ENCODE data around the gene CD207.
"Not testable (repeated sequence)": the region's sequence is repeated elsewhere in the genome, so short reads cannot be mapped to it uniquely, and the experiment has no call there.

The CD207 gene

DNA sequence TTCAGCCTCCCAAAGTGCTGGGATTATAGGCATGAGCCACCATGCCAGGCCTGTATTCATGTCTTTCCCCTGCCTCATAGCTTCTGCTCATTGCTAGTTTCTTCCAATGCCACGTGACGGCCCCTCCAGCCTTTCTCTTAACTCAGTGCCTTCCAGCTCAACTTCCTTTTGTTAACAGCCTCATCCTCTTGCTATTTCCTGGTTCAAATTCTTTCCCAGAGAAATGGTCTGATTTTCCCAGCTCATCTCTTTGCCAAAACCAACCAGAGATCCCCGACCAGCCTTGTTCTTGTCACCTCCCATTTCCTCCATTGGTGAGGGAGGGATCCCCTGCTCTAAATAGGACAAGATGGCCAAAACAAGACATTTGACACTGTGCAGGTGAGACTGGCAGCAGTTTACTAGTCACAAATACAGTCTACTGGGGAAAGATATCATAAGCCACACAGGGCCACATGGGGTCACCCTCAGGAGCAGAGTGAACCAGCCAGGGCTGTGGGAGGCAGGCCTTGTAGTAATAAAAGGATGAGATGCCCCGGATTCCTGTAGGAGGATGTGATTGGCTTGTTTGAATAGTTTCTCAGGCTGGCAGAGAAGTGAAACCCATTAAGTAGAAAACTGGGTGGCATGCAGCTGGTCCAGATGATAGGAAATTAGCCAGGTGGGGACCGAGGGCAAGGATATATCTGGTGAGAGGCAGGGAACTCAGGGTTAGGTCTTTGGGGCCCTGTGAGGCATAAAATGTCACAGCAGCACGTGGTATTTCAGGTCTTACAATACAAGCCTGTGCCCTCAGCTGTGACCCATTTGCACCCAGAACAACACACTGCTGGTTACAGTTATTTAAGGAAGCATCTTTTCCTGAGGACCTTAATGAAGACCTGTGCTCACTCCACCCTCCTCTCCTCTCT lies 6.4 kb downstream of the CD207 start:
- DNase-seq (ENCODE audit: low spot score): peak; percentile 59

DNA sequence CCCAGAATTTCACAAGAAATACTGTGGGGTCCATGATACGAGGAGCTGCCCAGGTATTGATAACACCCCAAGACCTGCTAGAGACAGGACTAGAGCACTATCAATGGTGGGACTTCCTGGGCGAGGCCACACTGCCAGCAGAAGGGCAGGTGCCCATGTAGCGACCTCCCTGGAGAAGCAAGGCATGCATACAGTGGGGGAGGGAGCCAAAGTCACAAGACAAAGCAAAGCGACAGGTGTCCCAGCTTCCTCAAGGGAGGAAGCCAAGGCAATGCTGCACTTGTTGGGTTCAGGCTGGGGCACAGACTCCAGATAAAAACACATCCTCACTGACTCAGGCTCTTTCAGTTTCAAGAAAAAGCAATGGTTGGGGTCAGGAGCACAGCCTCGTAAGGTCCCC lies 7.5 kb downstream of the CD207 start:
- no peak for DNase-seq (ENCODE audit: low spot score)

DNA sequence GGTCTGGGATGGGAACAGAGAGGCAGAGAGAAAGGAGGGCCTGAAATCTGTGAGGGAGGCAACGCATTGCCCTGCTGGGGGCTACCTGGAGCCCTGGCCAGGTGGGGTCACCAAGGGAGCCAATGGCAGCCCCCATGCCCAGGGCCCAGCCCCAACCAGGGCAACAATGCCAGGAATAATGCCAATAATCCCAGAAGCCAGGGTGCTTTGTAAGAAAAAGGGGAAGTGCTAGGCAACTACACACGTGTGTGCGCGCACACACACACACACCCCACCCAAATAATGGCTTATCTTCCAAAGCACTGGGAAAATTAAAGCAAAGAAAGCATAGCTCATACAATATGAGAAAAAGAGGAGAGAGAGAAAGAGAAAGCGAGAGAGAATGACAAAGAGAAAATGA lies 8.2 kb downstream of the CD207 start:
- DNase-seq (ENCODE audit: low spot score): no peak

DNA sequence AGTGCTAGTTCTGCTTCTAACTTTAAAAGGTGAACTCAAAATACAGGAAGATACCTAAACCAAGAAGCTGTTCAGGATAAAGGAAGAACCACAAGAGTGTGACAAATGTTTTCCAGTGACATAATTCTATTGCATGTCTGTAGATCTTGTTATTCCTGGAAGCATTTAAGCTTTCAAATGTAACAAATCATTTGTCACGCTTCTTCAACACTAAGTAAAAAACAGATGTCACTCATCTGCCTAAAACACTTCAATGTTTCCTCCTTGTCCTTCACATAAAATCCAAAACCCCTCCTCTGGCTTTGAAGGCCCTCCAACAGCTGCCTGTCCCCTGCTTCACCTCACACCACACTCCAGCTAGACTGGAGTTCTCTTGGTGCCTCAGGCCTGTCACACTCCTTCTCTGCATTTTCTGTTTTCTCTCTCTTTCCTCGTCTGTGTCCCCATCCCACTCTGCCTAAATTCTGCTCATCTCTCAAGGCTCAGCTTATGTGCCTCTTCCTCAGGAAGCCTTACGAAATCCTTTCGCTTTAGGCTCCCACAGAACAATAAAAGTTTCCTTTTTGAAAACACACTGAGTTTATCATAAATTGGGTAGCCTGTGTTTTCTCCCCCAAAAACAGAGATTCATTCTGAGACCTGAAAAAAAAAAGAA lies 8.8 kb downstream of the CD207 start:
- no peak for DNase-seq (ENCODE audit: low spot score)

DNA sequence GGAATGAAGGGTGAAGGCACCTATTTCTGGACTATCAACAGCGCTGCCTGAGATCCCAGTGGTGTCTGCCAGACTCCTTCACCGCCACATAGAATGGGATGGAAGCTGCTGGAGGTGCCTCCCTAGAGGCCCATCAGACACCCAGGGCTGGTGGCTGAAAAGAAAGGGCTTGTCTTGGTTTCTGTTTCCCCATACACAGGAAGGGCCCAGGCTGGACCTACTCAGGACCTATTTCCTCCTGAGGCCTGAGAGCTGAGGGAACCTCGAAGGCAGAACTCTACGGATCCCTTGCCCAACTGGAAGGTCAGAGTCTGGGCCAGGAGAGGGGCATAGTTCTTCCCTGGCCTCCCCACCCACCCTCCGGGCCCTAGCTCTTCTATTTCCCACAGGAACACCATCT lies 12.4 kb downstream of the CD207 start:
- DNase-seq (ENCODE audit: low spot score): no peak

DNA sequence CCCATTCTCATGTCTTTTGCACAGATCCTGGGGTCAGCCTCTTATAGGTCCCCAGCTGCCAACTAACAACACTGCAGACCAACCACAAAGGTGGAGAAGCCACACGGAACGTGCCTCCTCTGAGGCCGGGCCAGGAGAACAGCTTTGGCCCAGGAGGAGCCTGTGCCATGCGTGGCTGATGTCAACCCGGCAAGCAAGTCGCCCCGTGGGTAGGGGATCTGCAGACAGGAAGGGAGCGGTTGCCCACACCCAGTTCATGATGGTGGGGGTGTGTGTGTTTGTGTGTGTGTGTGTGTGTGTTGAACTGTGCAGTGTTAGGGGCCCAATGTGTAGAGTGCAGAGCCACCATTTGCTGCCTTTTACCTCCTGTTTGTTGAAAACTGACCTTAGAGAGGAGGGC lies 12.8 kb downstream of the CD207 start:
- no peak for DNase-seq (ENCODE audit: low spot score)

DNA sequence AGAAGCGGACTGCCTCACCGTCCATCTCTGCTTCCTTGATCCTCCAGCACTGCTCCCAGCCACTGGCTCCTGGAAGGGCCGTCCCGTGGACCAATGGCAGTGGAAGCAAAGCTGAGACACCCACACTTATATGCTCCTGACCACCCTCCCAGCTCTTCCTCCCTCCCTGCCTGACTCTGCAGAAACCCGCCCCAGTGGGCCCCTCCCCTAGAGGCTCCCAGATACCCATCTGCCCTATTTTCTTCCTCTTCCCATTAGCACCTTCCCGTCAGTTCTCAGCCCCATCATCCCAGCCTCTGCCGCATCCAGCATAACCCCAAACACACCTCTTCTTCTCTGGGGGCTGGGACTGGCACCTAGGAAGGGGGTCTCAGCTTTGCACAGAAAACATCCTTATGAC lies 15.1 kb downstream of the CD207 start, which contains the start of gene CLEC4F:
TSS of gene CLEC4F (minus strand) at position 101 of the 400 bp plus-strand sequence. CDS start at position 25, 76 bp downstream.
- no peak for DNase-seq (ENCODE audit: low spot score)

DNA sequence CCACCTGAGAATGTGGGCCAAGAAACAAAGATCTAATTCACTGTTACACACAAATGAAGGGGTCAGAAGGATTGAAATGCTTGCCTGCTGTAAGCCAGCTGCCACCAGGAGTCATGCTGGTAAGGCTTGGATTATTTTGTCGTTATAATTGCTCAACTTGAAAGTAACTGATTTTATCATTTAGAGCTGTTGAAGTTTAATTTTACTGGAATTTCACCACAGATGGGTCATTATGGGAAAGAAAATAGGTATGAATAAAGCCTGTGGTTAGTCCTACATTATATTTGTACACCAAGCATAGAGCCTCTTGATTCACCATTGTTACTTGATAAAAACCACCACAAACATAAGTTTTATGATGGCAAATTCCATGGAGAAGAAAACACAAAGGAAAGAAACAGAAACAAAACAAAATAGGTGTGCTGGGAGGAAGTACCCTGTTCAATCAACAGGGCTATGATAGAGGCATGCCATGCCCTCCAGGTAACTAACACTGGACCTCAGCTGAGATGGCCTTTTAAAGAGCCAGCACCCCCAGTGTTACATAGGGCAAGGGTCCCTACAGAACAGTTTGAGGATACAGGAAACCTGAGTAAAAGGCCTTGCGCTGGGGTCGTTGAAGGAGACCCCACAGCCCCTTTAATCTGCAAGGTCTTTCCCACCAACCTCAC lies 18.2 kb downstream of the CD207 start:
- DNase-seq (ENCODE audit: low spot score): no peak

DNA sequence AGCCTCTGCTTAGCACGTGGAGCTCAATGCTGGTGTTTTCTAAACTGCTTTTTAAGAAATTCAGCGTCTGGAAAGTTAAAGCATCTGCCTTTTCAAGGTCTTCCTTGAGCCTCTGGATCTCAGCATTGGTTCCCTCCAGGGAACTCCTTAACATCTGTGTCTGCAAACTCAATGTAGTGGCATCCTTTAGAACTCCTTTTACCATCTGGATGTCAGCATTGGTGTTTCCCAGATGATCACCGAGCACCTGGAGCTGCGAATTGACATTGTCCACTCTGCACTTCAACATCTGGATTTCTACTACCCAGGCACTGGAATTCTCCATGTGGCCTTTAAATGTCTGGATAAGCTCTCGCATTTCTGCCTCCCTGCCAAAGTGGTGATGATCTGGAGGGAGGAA lies 18.9 kb downstream of the CD207 start:
- DNase-seq (ENCODE audit: low spot score): no peak

DNA sequence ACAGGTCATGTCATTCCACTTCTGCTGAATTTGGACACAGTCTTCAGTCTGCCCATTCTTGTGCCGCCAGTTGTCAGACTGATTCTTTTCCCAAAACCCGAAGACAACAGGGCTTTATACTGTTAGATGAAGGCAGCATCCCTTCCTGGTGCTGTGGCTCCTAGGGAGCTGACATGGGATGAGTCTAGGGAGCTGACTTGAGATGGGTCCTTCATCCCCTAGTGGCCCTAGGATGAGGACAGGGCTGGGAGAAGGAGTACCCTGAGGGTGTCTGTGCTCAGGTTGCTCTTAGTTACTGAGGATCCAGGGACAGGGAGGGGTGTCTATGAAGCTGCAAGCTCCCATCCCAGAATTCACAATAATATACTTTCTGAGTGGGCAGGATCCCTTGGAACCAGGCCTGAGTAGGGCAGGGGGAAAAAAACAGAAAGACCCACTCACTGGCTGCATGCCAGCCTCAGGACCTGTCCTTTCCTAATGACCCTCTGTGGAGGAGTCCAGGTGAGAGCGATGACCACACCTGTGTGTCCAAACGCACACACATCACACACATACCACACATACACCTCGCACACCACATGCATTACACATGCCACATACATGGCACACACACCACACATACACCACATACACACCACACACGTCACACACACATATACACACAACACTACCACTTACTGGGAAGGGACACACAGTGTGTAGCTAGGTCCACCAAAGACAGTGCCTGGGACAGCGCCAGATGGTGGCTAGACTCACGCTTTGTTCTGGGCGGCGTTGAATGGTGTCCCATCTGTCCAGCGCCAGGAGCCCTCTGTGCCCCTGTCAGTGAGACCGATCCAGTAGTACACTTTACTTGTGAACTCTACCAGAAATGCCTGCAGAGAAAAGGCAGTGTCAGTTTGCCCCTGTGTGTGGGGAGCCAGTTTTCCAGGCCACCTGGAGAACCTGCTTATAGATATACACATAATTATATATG lies 26.3 kb downstream of the CD207 start:
- DNase-seq (ENCODE audit: low spot score): no peak

DNA sequence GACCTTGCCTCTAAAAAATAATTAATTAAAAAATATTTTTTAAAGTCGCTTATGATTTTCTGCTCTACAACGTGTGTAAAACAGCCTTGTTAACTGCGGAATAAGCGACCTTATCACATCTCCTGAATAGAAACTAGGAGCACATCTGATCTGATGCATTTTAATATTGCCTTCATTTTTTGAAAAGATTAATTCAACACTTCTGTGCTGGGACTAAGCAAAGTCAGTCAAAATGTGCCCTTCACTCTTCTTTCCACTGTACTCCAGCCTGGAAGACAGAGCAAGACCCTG lies 27.8 kb downstream of the CD207 start:
- DNase-seq (ENCODE audit: low spot score): no peak

DNA sequence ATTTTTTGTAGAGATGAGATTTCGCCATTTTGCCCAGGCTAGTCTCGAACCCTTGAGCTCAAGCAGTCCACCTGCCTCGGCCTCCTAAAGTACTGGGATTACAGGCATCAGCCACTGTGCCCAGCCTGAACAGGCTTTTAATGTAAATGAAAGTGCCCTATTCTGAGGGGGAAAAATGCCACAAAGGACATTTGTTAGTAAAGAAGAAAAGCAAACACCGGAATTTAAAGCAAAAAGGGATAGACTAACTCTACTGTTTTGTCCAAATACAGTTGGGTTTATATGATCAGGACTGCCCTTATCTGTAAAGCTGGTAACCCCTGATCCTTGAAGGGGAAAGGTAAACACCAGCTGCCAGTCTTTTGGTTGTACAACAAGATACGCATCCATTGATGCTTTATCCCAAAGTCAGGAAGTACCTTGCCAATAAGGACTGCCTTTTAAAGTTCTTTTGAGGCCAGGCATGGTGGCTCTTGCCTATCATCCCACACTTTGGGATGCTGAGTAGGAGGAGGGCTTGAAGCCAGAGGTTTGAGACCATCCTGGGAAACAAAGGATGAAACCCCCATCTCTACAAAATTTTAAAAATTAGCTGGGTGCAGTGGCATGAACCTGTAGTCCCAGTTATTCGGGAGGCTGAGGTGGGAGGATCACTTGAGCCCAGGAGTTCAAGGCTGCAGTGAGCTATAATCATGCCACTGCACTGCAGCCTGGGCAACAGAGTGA lies 28.4 kb downstream of the CD207 start:
- no peak for DNase-seq (ENCODE audit: low spot score)

DNA sequence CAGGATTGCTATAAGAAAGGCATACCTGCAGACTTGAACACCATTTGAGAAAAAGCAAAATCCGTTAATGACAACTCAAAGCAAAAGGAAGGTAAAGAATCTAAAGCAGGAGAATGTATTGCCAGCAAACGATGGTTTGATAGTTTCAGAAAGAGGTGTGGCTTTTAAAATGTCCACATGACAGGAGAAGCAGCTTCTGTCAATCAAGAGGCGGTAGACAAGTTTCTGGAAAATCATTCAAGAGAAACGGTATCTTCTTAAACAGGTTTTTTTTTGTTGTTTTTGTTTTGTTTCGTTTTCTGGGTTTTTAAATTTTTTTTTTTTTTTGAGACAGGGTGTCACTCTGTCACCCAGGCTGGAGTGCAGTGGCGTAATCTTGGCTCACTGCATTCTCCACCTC lies 29.0 kb downstream of the CD207 start:
- no peak for DNase-seq (ENCODE audit: low spot score)

DNA sequence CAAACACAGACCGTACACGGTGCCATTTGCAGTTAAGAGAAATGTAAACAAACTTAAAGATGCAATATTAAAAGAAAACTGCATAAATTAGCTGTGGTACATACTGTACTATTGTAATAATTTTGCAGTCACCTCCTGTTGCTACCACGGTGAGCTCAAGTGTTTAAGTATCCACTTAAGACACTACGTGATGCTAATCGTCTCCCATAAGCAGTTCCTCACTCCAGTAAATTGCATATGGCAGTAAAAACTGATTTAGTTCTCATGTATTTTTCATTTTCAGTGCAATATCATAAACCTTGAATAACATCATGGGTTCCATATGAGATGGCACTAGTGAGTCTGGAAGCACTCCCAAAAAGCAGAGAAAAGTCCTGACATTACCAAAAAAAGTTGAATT lies 29.6 kb downstream of the CD207 start:
- no peak for DNase-seq (ENCODE audit: low spot score)

DNA sequence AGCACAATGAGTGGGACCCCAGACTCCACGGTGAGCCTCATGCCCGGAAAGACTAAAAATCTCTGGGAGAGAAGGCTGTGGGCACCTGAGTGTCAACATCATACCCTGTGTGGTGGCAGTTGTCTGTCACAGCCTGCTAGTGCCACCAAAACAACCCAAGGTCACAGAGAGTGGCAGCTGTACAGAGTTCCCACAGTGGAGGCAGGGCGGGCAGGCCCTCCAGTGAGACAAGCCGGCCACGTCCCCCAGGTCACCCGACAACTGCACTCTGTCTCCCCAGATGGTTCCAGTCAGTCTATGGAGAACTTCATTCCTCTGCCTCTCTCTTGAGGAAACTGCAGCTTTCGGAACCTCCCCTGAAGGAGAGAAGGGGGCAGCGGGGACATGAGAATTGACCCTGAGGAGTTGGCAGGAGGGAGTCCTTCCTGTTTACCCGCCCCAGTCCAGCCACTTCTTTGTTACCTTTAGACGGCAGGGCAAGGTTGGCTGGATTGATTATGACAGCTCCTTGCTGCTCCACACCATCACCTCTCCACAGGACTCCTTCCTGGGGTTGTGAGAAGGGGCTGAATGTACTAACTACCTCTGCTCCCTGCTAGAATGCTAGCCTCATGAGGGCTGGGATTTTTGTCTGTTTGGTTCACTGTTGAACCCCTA lies 33.9 kb downstream of the CD207 start:
- no peak for DNase-seq (ENCODE audit: low spot score)

DNA sequence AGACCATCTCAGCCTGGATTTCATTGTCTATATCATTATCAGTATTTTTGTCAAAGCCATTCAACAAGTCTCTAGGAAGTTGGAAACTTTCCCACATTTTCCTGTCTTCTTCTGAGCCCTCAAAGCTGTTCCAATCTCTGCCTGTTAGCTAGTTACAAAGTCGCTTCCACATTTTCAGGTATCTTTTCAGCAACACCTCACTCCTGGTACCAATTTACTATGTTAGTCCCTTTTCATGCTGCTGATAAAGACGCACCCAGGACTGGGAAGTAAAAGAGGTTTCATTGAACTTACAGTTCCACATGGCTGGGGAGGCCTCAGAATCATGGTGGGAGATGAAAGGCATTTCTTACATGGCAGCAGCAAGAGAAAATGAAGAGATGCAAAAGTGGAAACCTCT lies 35.9 kb downstream of the CD207 start:
- no peak for DNase-seq (ENCODE audit: low spot score)

DNA sequence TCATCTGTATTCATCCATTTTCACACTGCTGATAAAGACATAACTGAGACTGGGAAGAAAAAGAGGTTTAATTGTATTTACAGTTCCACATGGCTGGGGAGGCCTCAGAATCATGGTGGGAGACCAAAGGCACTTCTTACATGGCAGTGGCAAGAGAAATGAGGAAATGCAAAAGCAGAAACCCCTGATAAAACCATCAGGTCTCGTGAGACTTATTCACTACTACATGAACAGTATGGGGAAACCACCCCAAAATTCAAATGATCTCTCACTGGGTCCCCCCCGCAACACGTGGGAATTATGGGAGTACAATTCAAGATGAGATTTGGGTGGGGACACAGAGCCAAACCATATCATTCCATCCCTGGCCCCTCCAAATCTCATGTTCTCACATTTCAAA lies 37.6 kb downstream of the CD207 start:
- not testable (repeated sequence) for DNase-seq (ENCODE audit: low spot score)

DNA sequence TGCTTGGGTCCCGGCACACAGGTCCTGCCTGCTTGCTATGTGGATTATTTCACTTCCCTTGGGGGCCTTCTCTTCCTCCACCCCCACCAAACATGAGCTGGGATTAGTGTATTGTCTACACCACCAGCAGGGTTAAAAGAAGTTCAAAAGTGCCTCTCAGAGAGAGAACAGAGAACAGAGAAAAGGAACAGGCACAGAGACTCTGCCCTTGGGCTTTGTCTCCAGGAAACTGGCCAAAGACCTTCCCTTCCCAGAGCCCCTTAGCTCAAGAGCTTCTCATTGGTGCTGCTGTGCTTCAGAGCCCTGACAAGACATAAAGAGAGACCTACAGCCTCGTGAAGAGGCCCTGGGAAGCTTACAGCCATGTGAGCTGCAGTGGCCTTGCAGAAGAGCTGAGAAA lies 38.1 kb downstream of the CD207 start:
- no peak for DNase-seq (ENCODE audit: low spot score)

DNA sequence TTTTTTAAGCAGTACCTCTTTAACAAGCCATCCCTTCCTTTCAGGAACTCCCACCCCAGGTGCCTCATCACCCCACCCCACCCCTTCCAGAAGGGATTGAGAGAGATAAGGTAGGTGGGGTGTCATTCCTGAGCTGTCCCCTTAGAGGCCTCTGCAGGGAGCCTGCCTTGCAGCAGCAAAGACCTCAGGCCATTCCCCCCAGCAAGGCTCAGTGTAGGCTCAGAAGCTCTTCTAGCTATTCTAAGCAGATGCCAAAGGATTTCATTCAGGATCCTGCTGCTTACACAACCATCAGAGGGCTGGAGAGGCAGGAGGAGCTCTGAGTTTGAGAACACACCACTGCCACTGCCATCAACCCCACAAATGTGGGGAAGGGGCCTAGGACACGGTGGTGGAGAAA lies 39.4 kb downstream of the CD207 start:
- DNase-seq (ENCODE audit: low spot score): no peak

DNA sequence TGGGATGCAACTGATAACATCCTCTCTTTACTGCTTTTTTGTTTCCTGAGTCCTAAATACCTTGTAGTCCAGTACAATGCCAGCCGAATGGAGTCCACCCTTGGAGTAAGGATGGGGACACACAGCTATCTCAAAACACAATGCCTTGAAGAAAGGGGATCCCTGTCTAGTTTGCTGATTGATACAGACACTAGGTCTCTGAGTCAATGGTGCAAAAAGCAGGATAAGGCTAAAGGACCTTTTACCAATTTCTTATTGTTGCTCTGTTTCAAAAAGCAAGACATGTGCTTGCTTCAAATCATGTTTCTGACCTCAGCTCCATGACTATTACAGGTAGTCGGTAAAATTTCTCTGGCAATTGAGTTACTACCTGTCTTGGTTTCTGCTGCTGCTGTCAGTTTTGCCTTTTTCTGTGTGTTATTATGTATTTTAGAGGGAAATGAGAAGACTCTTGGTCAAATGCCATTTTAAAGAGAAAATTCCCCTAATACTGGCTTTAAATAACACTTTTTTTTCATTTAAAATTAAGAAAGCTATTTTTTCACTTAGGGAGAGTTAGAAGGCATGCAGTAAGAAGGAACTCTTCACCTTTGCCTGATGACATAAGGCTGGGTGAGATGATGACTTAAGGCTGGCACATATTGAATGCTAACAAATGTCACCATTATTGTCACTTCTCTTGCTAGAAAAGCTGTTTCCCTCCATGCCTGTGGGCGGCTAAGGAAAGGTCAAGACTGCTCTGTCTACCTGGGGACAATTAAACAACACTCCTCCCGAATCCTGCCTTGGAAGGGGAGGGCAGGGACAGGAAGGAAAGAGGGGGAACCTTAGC lies 40.2 kb downstream of the CD207 start:
- no peak for DNase-seq (ENCODE audit: low spot score)
